K562 (cell line): ENCODE results near the gene CSTB. TPM values are rescaled to one million over a fixed set of nuclear protein-coding genes. Genes with fewer than 3 reads are reported as not detected.

ENCODE experiments used
- CREB1 ChIP-seq, 2 experiments: sonication (generic) in 1 of 2; formaldehyde crosslinking in 1 of 2; IDR thresholded peaks; 2 replicates each; pipeline versions ENCODE4 v1.6.1 to v1.8.0; 2012 to 2022; ENCODE audit warnings: inconsistent platforms in 1 of 2, mild to moderate bottlenecking in 1 of 2, missing genetic modification reagents in 1 of 2, moderate library complexity in 1 of 2
- CREBBP ChIP-seq: IDR thresholded peaks from one replicate; pipeline ENCODE4 v1.6.1; 2012; ENCODE audit warnings: low read depth, mild to moderate bottlenecking, control low read depth, inconsistent platforms, low read length
- ELK1 ChIP-seq: sonication (generic); formaldehyde crosslinking; IDR thresholded peaks from 2 replicates; pipeline ENCODE4 v1.8.1; 2022; ENCODE audit warnings: missing genetic modification reagents
- ETV6 ChIP-seq, 3 experiments: fragments of 150-350 bp in 1 of 3; sonication (generic) in 1 of 3; formaldehyde crosslinking in 1 of 3; IDR thresholded peaks; 2 replicates each; pipeline versions ENCODE4 v1.6.1 to v1.8.0; 2014 to 2022; ENCODE audit warnings: borderline replicate concordance in 2 of 3, low read depth in 2 of 3, antibody characterized with exemption in 1 of 3, low read length in 1 of 3, mild to moderate bottlenecking in 1 of 3, missing genetic modification reagents in 1 of 3
- FOXP4 ChIP-seq: sonication (generic); formaldehyde crosslinking; IDR thresholded peaks from 2 replicates; pipeline ENCODE4 v1.8.0; 2022; ENCODE audit warnings: mild to moderate bottlenecking, missing genetic modification reagents, borderline replicate concordance
- KDM5B ChIP-seq: fragments of 200-600 bp; sonication (generic); IDR thresholded peaks from 2 replicates; pipeline ENCODE4 v1.6.1; 2012; ENCODE audit warnings: low read depth, mild to moderate bottlenecking, moderate library complexity, low read length, control low read depth, inconsistent platforms; ENCODE audit not compliant: insufficient replicate concordance
- RFX7 ChIP-seq: fragments of 250-450 bp; sonication (Bioruptor Pico); IDR thresholded peaks from 2 replicates; pipeline ENCODE4 v1.5.1; 2021; ENCODE audit warnings: mild to moderate bottlenecking
- SAP30 ChIP-seq: fragments of 200-600 bp; sonication (generic); IDR thresholded peaks from 2 replicates; pipeline ENCODE4 v1.6.1; 2012; ENCODE audit warnings: borderline replicate concordance, low read depth, mild to moderate bottlenecking, moderate library complexity, low read length, control low read depth, inconsistent platforms; ENCODE audit not compliant: insufficient read depth, poor library complexity, severe bottlenecking
- SMARCA5 ChIP-seq: fragments of 450-650 bp; IDR thresholded peaks from 2 replicates; pipeline ENCODE4 v1.6.1; 2016
- TAF7 ChIP-seq: fragments of 450-650 bp; IDR thresholded peaks from 2 replicates; pipeline ENCODE4 v1.6.1; 2016; ENCODE audit warnings: missing genetic modification characterization, missing compliant biosample characterization
- TRIM24 ChIP-seq, 2 experiments: fragments of 450-650 bp; IDR thresholded peaks; 2 replicates each; pipeline ENCODE4 v1.6.1; 2016
- ZFP36 ChIP-seq: fragments of 150-350 bp; IDR thresholded peaks from 2 replicates; pipeline ENCODE4 v1.6.1; 2018; ENCODE audit warnings: low read length, low read depth; ENCODE audit not compliant: partially characterized antibody
- ZMIZ1 ChIP-seq, 2 experiments: fragments of 150-350 bp in 1 of 2; IDR thresholded peaks; 2 replicates each; pipeline ENCODE4 v1.6.1; 2012 to 2016; ENCODE audit warnings: low read depth in 2 of 2, low read length in 2 of 2, mild to moderate bottlenecking in 1 of 2, moderate library complexity in 1 of 2
- ZNF140 ChIP-seq: fragments of 250-450 bp; sonication (Bioruptor Pico); IDR thresholded peaks from 2 replicates; pipeline ENCODE4 v1.8.0; 2021; ENCODE audit warnings: moderate library complexity, mild to moderate bottlenecking, inconsistent platforms
- ZNF3 ChIP-seq: fragments of 250-450 bp; sonication (Bioruptor Pico); IDR thresholded peaks from 2 replicates; pipeline ENCODE4 v1.5.0; 2021; ENCODE audit warnings: mild to moderate bottlenecking, moderate library complexity
- ZNF384 ChIP-seq: IDR thresholded peaks from 2 replicates; pipeline ENCODE4 v1.6.1; 2012; ENCODE audit warnings: low read depth, low read length, improper control_type of control experiment
- polyA plus RNA-seq, 8 experiments: library from polyadenylated mRNA; depleted of rRNA in 4 of 8; stranded (reverse) in 5 of 8; unstranded in 3 of 8; fragments of >200 nt; fragmentation: Nextera tagmentation in 2 of 8; fragmentation: Illumina TruSeq in 1 of 8; extraction: Ambion mirVana in 2 of 8; extraction: Trizol in 1 of 8; gene quantifications; 2 replicates each; pipeline versions ENCODE4 v1.2.1 to v1.2.3, GENCODE V29; 2011 to 2014; ENCODE audit warnings: inconsistent platforms in 1 of 8, missing spikeins in 1 of 8
- total RNA-seq, 7 experiments: library from RNA; depleted of rRNA in 6 of 7; stranded (reverse); fragments of >200 nt in 6 of 7; fragmentation: Illumina TruSeq in 2 of 7; extraction: Trizol in 2 of 7; gene quantifications; 2 replicates each; pipeline versions ENCODE4 v1.2.1 to v1.2.3, GENCODE V29; 2011 to 2021; ENCODE audit warnings: low replicate concordance in 1 of 7
- TF ChIP-seq, protein P1 (sequence below): IDR thresholded peaks from 2 replicates; pipeline ENCODE4 v1.6.1; 2016; ENCODE audit warnings: missing genetic modification characterization, missing compliant biosample characterization

The CSTB gene
- total and polyA plus RNA-seq, 9 of the 15 experiments (the other 6 are each of a cell fraction or from before 2014, with no cell fraction given), result 12.4 to 65.0 (median 31.7) TPM

DNA sequence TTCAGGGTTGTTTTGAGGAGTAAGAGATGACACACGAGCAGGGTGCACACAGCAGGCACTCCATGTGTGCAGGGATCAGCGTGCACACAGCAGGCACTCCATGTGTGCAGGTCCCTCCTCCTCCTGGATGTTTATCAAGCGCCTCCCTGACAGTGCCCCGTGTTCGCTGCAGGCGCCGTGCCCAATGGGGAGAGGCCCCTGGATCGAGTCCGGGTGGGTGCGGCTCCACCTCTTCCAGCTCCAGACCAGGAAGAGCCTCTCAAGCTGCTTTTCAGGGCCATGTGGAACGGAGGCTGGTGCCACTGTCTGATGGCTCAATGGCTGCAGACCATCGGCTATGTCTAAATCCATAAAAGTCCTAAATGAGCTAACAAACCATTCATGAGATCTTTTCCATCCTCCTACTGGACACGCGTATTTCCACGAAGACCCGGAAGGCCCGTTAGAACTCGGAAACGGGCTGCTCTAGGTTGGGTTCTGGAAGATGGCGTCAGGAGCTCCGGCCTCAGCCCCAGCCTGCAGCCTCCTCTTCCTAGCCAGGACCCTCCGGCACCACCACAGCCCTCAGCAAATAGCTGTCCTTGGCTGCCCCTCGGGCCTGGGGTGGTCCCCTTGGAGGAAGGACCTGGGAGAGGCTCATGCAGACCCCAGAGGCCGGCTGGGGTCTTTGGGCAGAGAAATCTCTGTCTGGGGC is 49.3 kb upstream of the CSTB start (continued):
- no peak for TF ChIP-seq TRIM24 (IDR thresholded peaks at IDR 0.05)
- TF ChIP-seq ZFP36, result peak; percentile 80
- no peak for TF ChIP-seq ELK1 (CRISPR knock-in tag)
- TF ChIP-seq SAP30, result no peak
- no peak for TF ChIP-seq ZNF3 (CRISPR knock-in tag)
- no peak for TF ChIP-seq CREB1 (IDR thresholded peaks at IDR 0.05)
- TF ChIP-seq CREB1 (CRISPR knock-in tag; IDR thresholded peaks at IDR 0.05), result no peak
- TF ChIP-seq RFX7 (CRISPR knock-in tag), result no peak
- TF ChIP-seq CREBBP, result no peak
- TF ChIP-seq, protein P1, sequence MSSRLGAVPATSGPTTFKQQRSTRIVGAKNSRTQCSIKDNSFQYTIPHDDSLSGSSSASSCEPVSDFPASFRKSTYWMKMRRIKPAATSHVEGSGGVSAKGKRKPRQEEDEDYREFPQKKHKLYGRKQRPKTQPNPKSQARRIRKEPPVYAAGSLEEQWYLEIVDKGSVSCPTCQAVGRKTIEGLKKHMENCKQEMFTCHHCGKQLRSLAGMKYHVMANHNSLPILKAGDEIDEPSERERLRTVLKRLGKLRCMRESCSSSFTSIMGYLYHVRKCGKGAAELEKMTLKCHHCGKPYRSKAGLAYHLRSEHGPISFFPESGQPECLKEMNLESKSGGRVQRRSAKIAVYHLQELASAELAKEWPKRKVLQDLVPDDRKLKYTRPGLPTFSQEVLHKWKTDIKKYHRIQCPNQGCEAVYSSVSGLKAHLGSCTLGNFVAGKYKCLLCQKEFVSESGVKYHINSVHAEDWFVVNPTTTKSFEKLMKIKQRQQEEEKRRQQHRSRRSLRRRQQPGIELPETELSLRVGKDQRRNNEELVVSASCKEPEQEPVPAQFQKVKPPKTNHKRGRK (tag), result no peak
- no peak for TF ChIP-seq KDM5B
- peak; percentile 56; the same call in 1 of the 2 replicates for TF ChIP-seq SMARCA5
- TF ChIP-seq ZNF140 (CRISPR knock-in tag), result no peak
- TF ChIP-seq TAF7, result no peak
- no peak for TF ChIP-seq ZMIZ1 (IDR thresholded peaks at IDR 0.05; ENCODE audit: low read depth in 2 of 2, low read length in 2 of 2)
- no peak for TF ChIP-seq ETV6 (IDR thresholded peaks at IDR 0.05; ENCODE audit: borderline replicate concordance in 1 of 2, low read depth in 2 of 2, low read length in 1 of 2)
- TF ChIP-seq ETV6 (CRISPR knock-in tag; IDR thresholded peaks at IDR 0.05; ENCODE audit: borderline replicate concordance), result no peak
- TF ChIP-seq FOXP4 (CRISPR knock-in tag), result no peak
- no peak for TF ChIP-seq ZNF384
